ENCODE results near the gene VCAN.

- no peak for TF ChIP-seq KDM1A (IDR thresholded peaks at IDR 0.05; ENCODE audit: borderline replicate concordance, low read length)
- TF ChIP-seq, protein P1, sequence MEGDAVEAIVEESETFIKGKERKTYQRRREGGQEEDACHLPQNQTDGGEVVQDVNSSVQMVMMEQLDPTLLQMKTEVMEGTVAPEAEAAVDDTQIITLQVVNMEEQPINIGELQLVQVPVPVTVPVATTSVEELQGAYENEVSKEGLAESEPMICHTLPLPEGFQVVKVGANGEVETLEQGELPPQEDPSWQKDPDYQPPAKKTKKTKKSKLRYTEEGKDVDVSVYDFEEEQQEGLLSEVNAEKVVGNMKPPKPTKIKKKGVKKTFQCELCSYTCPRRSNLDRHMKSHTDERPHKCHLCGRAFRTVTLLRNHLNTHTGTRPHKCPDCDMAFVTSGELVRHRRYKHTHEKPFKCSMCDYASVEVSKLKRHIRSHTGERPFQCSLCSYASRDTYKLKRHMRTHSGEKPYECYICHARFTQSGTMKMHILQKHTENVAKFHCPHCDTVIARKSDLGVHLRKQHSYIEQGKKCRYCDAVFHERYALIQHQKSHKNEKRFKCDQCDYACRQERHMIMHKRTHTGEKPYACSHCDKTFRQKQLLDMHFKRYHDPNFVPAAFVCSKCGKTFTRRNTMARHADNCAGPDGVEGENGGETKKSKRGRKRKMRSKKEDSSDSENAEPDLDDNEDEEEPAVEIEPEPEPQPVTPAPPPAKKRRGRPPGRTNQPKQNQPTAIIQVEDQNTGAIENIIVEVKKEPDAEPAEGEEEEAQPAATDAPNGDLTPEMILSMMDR (IDR thresholded peaks at IDR 0.05; ENCODE audit: control extremely low read depth in 1 of 3, insufficient read depth in 1 of 3, low read depth in 1 of 3, low read length in 3 of 3) = no peak
- no peak for TF ChIP-seq CHD1 (IDR thresholded peaks at IDR 0.05; ENCODE audit: low read depth, low read length)
- TF ChIP-seq PHF8 (conservative IDR thresholded peaks at IDR 0.05; ENCODE audit: low read depth, low read length) = no peak
- no peak for TF ChIP-seq YY1 (IDR thresholded peaks at IDR 0.05; ENCODE audit: low read depth, low read length)
- no peak for TF ChIP-seq SAP30 (IDR thresholded peaks at IDR 0.05; ENCODE audit: insufficient read depth, insufficient replicate concordance, low read length)
- no peak for TF ChIP-seq CEBPB (IDR thresholded peaks at IDR 0.05; ENCODE audit: low read depth, low read length)
- no peak for TF ChIP-seq RAD21 (IDR thresholded peaks at IDR 0.05 in 1 of 2, conservative IDR thresholded peaks at IDR 0.05 in 1 of 2; ENCODE audit: low read depth in 2 of 2, low read length in 2 of 2)
- TF ChIP-seq, protein P2, sequence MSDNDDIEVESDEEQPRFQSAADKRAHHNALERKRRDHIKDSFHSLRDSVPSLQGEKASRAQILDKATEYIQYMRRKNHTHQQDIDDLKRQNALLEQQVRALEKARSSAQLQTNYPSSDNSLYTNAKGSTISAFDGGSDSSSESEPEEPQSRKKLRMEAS (IDR thresholded peaks at IDR 0.05) = no peak
- no peak for TF ChIP-seq POLR2A (IDR thresholded peaks at IDR 0.05; ENCODE audit: control extremely low read depth in 1 of 2, low read depth in 2 of 2, low read length in 2 of 2)
- TF ChIP-seq POLR2AphosphoS5 (IDR thresholded peaks at IDR 0.05; ENCODE audit: low read depth, low read length) = no peak
- TF ChIP-seq CHD2 (IDR thresholded peaks at IDR 0.05; ENCODE audit: low read length) = no peak
- no peak for TF ChIP-seq TAF1 (IDR thresholded peaks at IDR 0.05; ENCODE audit: low read depth, low read length)
Observed at GRCh38 chr5:83498585-83498984, 27.0 kb downstream of the VCAN start.

Data from H1 (cell line).